Smooth muscle cell (in vitro differentiated cells): Measurements from ENCODE around the gene GAGE1. TPM values are rescaled to one million over a fixed set of nuclear protein-coding genes. Genes with fewer than 3 reads are reported as not detected.
"Not testable (repeated sequence)": the region's sequence is repeated elsewhere in the genome, so short reads cannot be mapped to it uniquely, and the experiment has no call there.

Experiments used
- DNase-seq: peaks from one replicate; lab custom pipeline; 2025; ENCODE audit not compliant: unreplicated experiment; lab: John Stamatoyannopoulos, UW
- H2AFZ ChIP-seq: fragments of 200-600 bp; sonication (generic); 2 replicates; pipeline ENCODE4 v1.6.0; 2016; ENCODE audit warnings: antibody characterized with exemption, low read depth, mild to moderate bottlenecking
- H3F3A ChIP-seq: fragments of 200-600 bp; sonication (generic); 2 replicates; pipeline ENCODE4 v1.6.0; 2017; ENCODE audit warnings: antibody characterized with exemption, low read depth
- H3K27ac ChIP-seq: fragments of 200-600 bp; sonication (generic); 2 replicates; pipeline ENCODE4 v1.5.1; 2016; ENCODE audit warnings: low read depth, mild to moderate bottlenecking
- H3K27me3 ChIP-seq: fragments of 200-600 bp; sonication (generic); 2 replicates; pipeline ENCODE4 v1.6.1; 2016; ENCODE audit warnings: low read depth, mild to moderate bottlenecking
- H3K36me3 ChIP-seq: fragments of 200-600 bp; sonication (generic); 2 replicates; pipeline ENCODE4 v1.5.1; 2016; ENCODE audit warnings: low read depth
- H3K4me1 ChIP-seq: fragments of 200-600 bp; sonication (generic); 2 replicates; pipeline ENCODE4 v1.5.1; 2016; ENCODE audit warnings: low read depth
- H3K4me2 ChIP-seq: fragments of 200-600 bp; sonication (generic); 2 replicates; pipeline ENCODE4 v1.6.0; 2016; ENCODE audit warnings: mild to moderate bottlenecking
- H3K4me3 ChIP-seq: fragments of 200-600 bp; sonication (generic); 2 replicates; pipeline ENCODE4 v1.5.1; 2016; ENCODE audit warnings: mild to moderate bottlenecking
- H3K79me2 ChIP-seq: fragments of 200-600 bp; sonication (generic); 2 replicates; pipeline ENCODE4 v1.6.0; 2016; ENCODE audit warnings: low read depth, mild to moderate bottlenecking
- H3K9ac ChIP-seq: fragments of 200-600 bp; sonication (generic); 2 replicates; pipeline ENCODE4 v1.6.0; 2016; ENCODE audit warnings: low read depth
- H3K9me3 ChIP-seq: fragments of 200-600 bp; sonication (generic); replicated peaks from 2 replicates; pipeline ENCODE4 v1.5.1; 2016; ENCODE audit warnings: low read depth
- H4K20me1 ChIP-seq: fragments of 200-600 bp; sonication (generic); 2 replicates; pipeline ENCODE4 v1.6.0; 2016; ENCODE audit warnings: low read depth
- CTCF ChIP-seq: fragments of 200-600 bp; sonication (generic); IDR thresholded peaks from 2 replicates; pipeline ENCODE4 v1.5.1; 2017; ENCODE audit warnings: borderline replicate concordance, mild to moderate bottlenecking, antibody characterized with exemption; ENCODE audit not compliant: insufficient read depth, poor library complexity, severe bottlenecking
- WGBS: methylation state at CpG from one replicate; pipeline ENCODE4 v1.1.7; 2016; ENCODE audit warnings: low lambda C conversion rate; 5-methylcytosine and 5-hydroxymethylcytosine counted together
- polyA plus RNA-seq: library from polyadenylated mRNA; unstranded; fragments of >200 nt; fragmentation: Nextera tagmentation; extraction: Ambion mirVana; gene quantifications from 2 replicates; pipeline ENCODE4 v1.2.1, GENCODE V29; 2016
- total RNA-seq: library from RNA; depleted of rRNA; stranded (reverse); fragments of >200 nt; gene quantifications from 2 replicates; pipeline ENCODE4 v1.2.3, GENCODE V29; 2014

Gene GAGE1
- total and polyA plus RNA-seq, 2 experiments from 2014 or later = not detected

GRCh38 chrX:49589769-49590478 is 8.9 kb upstream of the GAGE1 start:
- H3K4me3 ChIP-seq, H4K20me1 ChIP-seq, H3K27ac ChIP-seq, H3K36me3 ChIP-seq, H3K4me1 ChIP-seq, H3K9ac ChIP-seq, H3K27me3 ChIP-seq, H3K4me2 ChIP-seq, H2AFZ ChIP-seq, H3K9me3 ChIP-seq, H3F3A ChIP-seq, DNase-seq, H3K79me2 ChIP-seq: not testable (repeated sequence)
- 92% methylated on average over 31 of the region's 37 CpGs for WGBS

- not testable (repeated sequence) for H3K4me1 ChIP-seq, H3K27ac ChIP-seq, H3K4me3 ChIP-seq, H3K79me2 ChIP-seq, DNase-seq, H3K27me3 ChIP-seq, H4K20me1 ChIP-seq, H3K9me3 ChIP-seq, H2AFZ ChIP-seq, H3F3A ChIP-seq, H3K9ac ChIP-seq, H3K4me2 ChIP-seq, H3K36me3 ChIP-seq
- WGBS = 89% methylated on average over 14 of the region's 17 CpGs
These were observed 8.3 kb upstream of the GAGE1 start for GRCh38 chrX:49590488-49590887.

GRCh38 chrX:49610718-49611310 is 12.0 kb downstream of the GAGE1 start:
- Histone ChIP-seq H3K36me3 (no peaks in the 10 kb centered on the region), H3K27me3 (no peaks in the 10 kb centered on the region), H3K9ac (no peak overlapping the region), H3K4me2 (peak overlapping the region; percentile 19), H4K20me1 (no peaks in the 10 kb centered on the region), H2AFZ (no peak overlapping the region), H3K9me3 (no peaks in the 10 kb centered on the region), H3K79me2 (no peaks in the 10 kb centered on the region), H3K27ac (no peak overlapping the region), H3F3A (no peaks in the 10 kb centered on the region), H3K4me1 (no peaks in the 10 kb centered on the region), H3K4me3 (no peak overlapping the region)
- DNase-seq = no peak
- WGBS = 43% methylated on average over 7 of the region's 7 CpGs
- TF ChIP-seq CTCF = no peak

DNA sequence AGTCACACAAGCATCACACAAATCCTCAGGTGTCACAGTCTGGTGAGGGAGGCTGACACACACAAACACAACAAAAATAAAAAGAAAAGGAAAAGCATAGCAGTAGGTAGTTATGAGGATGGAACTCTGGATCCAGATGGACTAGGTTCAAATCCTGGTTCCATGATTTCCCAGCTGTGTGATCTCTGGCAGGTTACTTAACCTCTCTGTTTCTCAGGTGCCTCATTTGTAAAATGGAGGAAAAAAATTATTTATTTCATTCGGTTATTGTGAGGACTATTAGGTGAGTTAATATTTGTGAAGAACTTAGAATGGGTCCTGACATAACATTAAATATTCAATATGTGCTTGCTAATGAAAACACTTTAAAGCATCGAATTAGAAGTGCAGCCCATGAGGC is 19.8 kb downstream of the GAGE1 start:
- no peaks in the 10 kb centered on the region for H4K20me1 ChIP-seq
- H3K27me3 ChIP-seq = no peaks in the 10 kb centered on the region
- no peak overlapping the region for H3K9ac ChIP-seq
- WGBS = 84% methylated on average over 2 of the region's 2 CpGs
- H3K4me1 ChIP-seq = no peaks in the 10 kb centered on the region
- TF ChIP-seq CTCF = no peak
- no peaks in the 10 kb centered on the region for H3K79me2 ChIP-seq
- H3K36me3 ChIP-seq = no peaks in the 10 kb centered on the region
- no peak overlapping the region for H3K4me2 ChIP-seq
- no peaks in the 10 kb centered on the region for H3F3A ChIP-seq
- no peaks in the 10 kb centered on the region for H3K9me3 ChIP-seq
- H3K27ac ChIP-seq = no peak overlapping the region
- no peak overlapping the region for H3K4me3 ChIP-seq
- no peak for DNase-seq
- no peak overlapping the region for H2AFZ ChIP-seq
